IPS-18a (cell line): ENCODE measurements around the gene BICRA.

Experiments used
- H3K27ac ChIP-seq: one replicate; pipeline ENCODE4 v1.5.1; 2013; ENCODE audit warnings: low read length
- H3K27me3 ChIP-seq: one replicate; pipeline ENCODE4 v1.6.1; 2013; ENCODE audit warnings: mild to moderate bottlenecking, low read length; ENCODE audit not compliant: control insufficient read depth, insufficient read depth
- H3K36me3 ChIP-seq: one replicate; pipeline ENCODE4 v1.6.1; 2013; ENCODE audit warnings: low read depth, low read length; ENCODE audit not compliant: control insufficient read depth
- H3K4me1 ChIP-seq: one replicate; pipeline ENCODE4 v1.6.1; 2013; ENCODE audit warnings: low read depth, low read length; ENCODE audit not compliant: control insufficient read depth
- H3K4me3 ChIP-seq: one replicate; pipeline ENCODE4 v1.5.1; 2013; ENCODE audit warnings: low read length
- H3K9ac ChIP-seq: one replicate; pipeline ENCODE4 v1.6.1; 2013; ENCODE audit warnings: mild to moderate bottlenecking, low read length, moderate library complexity
- H3K9me3 ChIP-seq: one replicate; pipeline ENCODE4 v1.6.1; 2013; ENCODE audit warnings: low read depth, low read length; ENCODE audit not compliant: control insufficient read depth

Gene BICRA

DNA sequence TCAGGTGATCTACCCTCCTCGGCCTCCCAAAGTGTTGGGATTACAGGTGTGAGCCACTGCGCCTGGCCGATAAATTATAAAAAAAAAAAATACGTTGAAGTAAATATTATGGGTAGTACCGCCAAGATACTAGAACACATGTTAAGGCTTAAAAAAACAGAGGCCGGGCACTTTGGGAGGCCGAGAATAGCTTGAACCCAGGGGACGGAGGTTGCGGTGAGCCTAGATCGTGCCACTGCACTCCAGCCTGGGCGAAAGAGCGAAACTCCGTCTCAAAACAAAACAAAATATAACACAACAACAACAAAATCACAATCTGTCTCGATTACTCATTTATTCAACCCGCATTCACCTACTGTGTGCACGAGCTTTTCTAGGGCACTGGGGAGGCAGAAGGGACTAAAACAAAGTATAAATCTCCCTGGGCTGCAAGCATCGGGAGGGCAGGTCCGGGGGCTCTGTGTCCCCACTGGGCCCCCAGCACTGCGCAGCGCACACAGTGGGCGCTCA is 1.3 kb upstream of the BICRA start:
- Histone ChIP-seq H3K4me1 (peaks cover 16% of the 10 kb centered on the region), H3K4me3 (peak overlapping the region; percentile 76), H3K27me3 (no peaks in the 10 kb centered on the region), H3K27ac (no peak overlapping the region), H3K9me3 (no peaks in the 10 kb centered on the region), H3K9ac (peak overlapping the region; percentile 80), H3K36me3 (no peaks in the 10 kb centered on the region)

DNA sequence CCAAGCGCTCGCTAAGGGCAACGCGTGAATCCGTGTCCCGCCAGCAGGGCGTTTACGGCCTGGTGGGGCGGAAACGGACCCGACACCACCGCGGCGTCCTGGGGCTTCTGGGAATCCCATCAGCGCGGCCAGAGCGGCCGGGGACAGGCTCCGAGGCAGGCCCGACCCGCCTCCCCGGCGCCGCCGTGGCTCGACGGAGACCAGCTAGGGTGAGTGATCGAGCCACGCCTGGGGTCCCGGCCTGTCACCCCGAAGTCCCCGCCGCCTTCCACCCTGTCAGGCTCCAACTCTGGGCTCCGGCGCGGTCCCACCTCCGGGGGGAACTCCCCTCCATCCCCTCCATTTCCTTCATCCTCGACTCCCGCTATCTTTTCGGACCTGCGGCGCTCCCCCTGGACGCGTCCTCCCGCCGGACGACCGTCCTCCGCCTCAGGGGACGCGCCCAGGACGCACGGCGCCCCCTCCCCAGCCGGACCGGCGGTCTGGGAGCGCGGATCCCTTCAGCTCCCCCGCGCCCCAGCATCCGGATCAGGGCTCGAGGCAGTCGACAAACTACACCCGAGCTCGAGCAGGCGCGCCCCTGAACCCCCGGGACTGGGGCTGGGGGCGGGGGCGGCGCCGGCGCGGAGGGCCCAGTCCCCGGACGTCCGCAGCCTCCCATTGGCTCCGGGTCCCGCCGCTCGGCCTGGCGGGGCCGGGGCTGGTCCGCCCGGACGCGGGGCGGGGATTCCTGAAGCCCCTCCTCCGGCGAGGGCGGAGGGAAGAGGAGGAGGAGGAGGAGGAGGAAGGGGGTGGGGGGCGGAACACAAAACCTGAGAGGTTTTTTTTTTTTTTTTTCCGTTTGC is 638 bp upstream of the BICRA start:
- Histone ChIP-seq H3K9me3 (no peaks in the 10 kb centered on the region), H3K4me3 (peak overlapping the region; percentile 76), H3K4me1 (peaks cover 23% of the 10 kb centered on the region), H3K27ac (no peak overlapping the region), H3K36me3 (no peaks in the 10 kb centered on the region), H3K9ac (peak overlapping the region; percentile 80), H3K27me3 (no peaks in the 10 kb centered on the region)

DNA sequence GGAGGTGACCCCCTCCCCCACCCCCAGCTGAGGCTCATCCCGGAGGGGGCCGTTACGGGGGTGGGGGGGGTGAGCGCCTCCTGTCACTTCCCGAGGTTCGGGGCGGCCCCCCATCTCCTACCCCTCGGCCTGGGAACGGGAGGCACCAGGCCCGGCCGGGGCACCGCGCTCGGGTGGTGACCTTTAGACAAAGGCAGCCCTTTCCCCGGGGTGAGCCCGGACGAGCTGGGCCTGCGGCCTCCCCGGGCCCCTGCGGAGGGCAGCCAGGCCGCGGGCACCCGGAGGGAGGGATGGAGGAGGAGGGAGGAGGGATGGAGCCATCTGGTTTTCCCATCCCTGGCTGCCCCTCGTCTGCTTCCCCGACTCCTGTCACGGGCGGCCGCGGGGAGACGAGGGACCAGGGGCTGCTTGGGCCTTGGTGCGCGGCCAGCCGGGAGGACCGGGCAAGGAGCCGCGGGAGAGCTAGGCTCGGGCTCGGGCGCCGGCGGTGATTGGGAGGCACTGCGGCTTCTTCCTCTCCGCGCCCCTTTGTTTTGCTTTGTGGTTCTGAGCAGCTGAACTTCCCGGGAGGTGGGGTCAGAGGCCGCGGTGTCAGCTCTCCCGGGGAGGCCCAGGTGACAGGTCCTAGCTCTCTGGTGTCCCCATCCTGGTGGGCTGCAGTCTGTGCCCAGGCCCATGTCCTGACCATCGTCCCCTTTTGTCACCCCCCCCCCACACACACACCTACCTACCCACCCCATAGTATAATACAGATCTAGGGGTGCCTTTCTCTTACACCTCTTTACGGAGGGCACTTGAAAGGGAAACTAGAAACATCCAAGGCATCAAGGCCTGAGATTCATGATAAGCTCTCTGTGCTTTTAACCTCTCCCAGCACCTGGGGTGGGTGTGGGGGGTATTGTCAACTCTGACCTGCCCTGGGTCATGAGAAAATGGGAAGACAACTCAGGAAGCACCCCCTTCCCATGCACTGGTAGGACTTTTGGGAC is 1.3 kb downstream of the BICRA start:
- H3K36me3 ChIP-seq: no peaks in the 10 kb centered on the region
- H3K27ac ChIP-seq: no peak overlapping the region

DNA sequence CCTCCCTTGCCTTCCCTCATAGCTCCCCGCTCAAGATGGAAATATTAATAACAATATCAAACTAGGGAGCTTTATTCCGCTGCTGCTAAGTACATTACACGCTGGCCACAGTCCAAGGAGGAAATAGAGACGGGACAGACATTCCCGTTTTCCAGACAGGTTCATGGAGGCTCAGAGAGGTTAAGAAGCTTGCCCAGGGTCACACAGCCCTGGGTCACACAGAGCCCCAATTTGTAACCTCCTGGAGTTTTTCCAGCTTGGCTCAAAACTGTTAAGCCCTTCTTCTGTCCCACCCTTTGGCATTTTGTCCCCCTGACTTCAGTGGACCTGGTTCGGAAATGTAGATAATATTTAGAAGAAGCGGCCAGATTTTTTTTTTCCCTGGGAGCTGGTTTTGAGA is 2.0 kb downstream of the BICRA start:
- Histone ChIP-seq H3K9me3 (no peaks in the 10 kb centered on the region), H3K9ac (no peak overlapping the region), H3K4me1 (peaks cover 31% of the 10 kb centered on the region), H3K4me3 (peak overlapping the region; percentile 72), H3K36me3 (no peaks in the 10 kb centered on the region), H3K27me3 (no peaks in the 10 kb centered on the region), H3K27ac (peak overlapping the region; percentile 17)

More for the DNA sequence above, 1.3 kb downstream of the BICRA start:
- peaks cover 31% of the 10 kb centered on the region for H3K4me1 ChIP-seq
- no peaks in the 10 kb centered on the region for H3K9me3 ChIP-seq
- H3K27me3 ChIP-seq: no peaks in the 10 kb centered on the region
- H3K4me3 ChIP-seq: peak overlapping the region; percentile 72
- peak overlapping the region; percentile 79 for H3K9ac ChIP-seq

DNA sequence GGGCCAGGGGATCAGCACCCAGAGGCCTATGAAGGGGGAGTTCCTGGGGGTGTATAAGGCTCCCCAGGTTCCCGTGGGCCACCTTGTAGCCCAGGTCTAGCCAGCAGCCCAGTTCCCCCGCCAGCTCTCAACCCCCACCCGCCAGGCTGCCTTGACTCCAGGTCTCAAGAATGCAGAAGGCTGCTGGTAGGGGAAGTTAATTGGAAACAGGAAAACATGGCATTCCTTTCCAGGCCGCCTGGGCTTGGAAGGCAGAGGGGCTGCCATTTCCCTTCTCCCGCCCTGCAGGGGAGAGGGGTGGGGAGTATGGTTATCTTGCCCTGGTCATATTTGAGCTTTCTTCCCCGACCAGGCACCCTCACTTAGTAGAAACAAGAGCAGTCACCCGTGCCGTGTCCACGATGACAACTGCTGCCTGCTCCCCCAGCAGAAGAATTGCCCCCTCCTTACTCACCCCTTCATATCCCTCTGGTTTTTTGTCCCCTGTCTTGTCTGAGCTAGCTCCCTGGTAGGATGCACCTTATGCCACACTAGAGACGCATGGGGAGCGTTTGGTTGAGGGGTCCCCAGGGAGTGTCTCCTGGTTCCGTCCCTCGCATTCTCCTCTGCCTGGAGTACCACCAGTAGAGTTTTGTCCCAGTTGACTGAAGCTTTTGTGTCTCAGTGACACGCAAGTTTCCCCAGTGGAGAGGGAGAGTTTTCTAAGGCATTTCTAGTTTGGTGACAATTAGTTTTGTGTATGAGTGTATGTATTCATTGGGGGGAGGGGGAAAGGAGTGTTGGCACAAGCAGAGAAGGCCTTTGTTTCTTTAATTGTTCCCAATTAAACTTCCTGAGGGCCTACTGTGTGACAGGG is 4.5 kb downstream of the BICRA start:
- Histone ChIP-seq H3K9me3 (no peaks in the 10 kb centered on the region), H3K27ac (peak overlapping the region; percentile 81), H3K9ac (peak overlapping the region; percentile 46), H3K4me3 (peak overlapping the region; percentile 8), H3K36me3 (no peaks in the 10 kb centered on the region), H3K27me3 (no peaks in the 10 kb centered on the region), H3K4me1 (peaks cover 41% of the 10 kb centered on the region)

DNA sequence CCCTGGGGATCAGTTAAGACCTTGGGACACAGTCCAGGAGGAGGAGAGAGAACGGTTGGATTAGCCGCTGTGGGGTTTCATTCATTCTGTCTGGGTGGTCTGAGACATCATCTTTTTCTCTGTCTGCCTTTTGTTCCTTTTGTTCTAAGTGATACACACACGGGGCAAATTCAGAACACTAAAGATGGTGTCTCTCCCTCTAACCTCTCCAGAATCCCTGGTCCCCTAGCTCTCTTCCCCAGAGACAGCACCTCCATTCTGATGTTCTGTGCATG is 5.0 kb downstream of the BICRA start:
- peak overlapping the region; percentile 46 for H3K9ac ChIP-seq
- H3K4me1 ChIP-seq: peaks cover 44% of the 10 kb centered on the region

DNA sequence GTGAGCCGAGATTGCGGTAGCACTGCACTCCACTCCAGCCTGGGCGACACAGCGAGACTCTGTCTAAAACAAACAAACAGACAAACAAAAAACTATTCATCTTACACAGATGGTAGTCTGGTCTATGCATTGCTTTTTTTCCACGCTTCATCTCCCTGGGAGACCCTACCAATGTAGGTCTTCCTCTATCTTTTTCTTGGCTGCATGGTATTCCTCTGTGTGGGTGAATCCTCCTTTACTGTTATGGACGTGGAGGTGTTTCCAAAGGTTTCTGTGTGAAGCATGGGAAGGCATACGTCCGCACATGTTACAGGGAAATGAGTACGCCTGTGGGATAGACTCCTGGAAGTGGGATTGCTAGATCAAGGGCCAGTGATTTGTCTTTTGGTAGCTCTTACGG is 5.6 kb downstream of the BICRA start:
- Histone ChIP-seq H3K4me1 (peaks cover 45% of the 10 kb centered on the region), H3K9ac (no peak overlapping the region), H3K27me3 (no peaks in the 10 kb centered on the region), H3K9me3 (no peaks in the 10 kb centered on the region), H3K4me3 (no peak overlapping the region), H3K36me3 (no peaks in the 10 kb centered on the region), H3K27ac (no peak overlapping the region)

More for the DNA sequence above, 5.0 kb downstream of the BICRA start:
- H3K4me3 ChIP-seq: peak overlapping the region; percentile 8
- H3K9me3 ChIP-seq: no peaks in the 10 kb centered on the region
- peak overlapping the region; percentile 81 for H3K27ac ChIP-seq
- no peaks in the 10 kb centered on the region for H3K36me3 ChIP-seq
- no peaks in the 10 kb centered on the region for H3K27me3 ChIP-seq

DNA sequence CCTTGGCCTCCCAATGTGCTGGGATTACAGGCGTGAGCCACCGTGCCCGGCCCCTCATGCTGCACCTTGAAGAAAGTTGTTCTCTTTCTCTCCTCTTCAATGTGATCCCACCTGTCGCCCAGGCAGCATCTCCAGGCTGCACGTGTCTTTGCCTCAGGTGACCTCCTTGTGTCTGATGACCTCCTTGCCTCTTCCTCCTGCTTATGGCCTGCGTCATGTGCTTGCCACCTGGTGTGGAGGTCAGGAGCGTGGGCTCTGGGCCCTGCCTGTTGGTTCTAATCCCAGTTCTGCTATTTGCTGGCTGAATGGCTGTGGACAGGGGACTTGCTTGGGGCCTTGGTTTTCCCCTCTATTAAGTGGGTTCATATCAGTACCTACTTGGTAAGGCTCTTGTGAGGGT is 6.3 kb downstream of the BICRA start:
- no peak overlapping the region for H3K9ac ChIP-seq
- H3K4me3 ChIP-seq: no peak overlapping the region
- H3K36me3 ChIP-seq: no peaks in the 10 kb centered on the region
- H3K27me3 ChIP-seq: no peaks in the 10 kb centered on the region
- peaks cover 50% of the 10 kb centered on the region for H3K4me1 ChIP-seq
- H3K9me3 ChIP-seq: no peaks in the 10 kb centered on the region
- H3K27ac ChIP-seq: no peak overlapping the region

DNA sequence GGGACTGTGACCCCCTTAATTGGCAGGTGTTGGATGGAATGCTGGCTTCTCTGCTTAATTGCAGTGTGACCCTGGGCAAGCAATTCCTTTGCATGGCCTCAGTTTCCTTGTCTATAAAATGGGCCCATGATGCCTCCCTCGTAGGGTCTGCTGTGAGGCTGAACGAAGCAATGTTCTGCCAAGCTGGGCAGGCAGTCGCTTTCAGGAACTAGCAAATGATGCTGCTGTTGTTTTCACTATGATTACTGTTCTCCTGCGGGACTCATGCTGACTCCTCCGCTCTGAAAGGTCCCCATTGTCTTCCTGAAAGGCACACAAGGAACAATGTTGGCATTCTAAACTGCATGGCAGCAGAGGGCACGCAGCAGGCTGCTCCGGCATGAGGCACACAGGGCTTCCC is 6.8 kb downstream of the BICRA start:
- Histone ChIP-seq H3K9me3 (no peaks in the 10 kb centered on the region), H3K4me1 (peaks cover 51% of the 10 kb centered on the region), H3K27ac (no peak overlapping the region), H3K9ac (no peak overlapping the region), H3K4me3 (no peak overlapping the region), H3K27me3 (no peaks in the 10 kb centered on the region), H3K36me3 (no peaks in the 10 kb centered on the region)

DNA sequence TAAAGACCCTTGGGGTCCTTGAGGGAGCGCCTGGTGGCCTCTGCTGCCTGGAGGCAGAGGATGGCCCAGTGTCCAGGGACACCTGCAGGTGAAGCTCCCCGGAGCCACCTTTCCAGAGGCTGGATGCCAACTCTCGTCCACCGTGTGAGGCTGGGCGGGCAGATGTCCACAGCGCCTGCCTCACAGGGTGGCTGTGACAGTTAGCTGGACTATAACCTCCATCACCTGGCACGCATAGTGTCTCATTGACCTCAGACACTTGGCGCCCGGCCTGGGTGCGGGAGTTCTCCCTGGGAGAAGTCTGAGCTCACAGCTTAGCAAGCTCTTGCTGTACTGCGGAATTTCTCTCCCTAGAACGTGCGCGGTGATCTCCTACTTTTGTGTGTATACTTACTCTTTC is 9.8 kb downstream of the BICRA start:
- no peaks in the 10 kb centered on the region for H3K36me3 ChIP-seq
- H3K27ac ChIP-seq: no peak overlapping the region
- H3K27me3 ChIP-seq: no peaks in the 10 kb centered on the region
- H3K9ac ChIP-seq: no peak overlapping the region
- no peak overlapping the region for H3K4me3 ChIP-seq
- H3K9me3 ChIP-seq: no peaks in the 10 kb centered on the region
- peaks cover 39% of the 10 kb centered on the region for H3K4me1 ChIP-seq

DNA sequence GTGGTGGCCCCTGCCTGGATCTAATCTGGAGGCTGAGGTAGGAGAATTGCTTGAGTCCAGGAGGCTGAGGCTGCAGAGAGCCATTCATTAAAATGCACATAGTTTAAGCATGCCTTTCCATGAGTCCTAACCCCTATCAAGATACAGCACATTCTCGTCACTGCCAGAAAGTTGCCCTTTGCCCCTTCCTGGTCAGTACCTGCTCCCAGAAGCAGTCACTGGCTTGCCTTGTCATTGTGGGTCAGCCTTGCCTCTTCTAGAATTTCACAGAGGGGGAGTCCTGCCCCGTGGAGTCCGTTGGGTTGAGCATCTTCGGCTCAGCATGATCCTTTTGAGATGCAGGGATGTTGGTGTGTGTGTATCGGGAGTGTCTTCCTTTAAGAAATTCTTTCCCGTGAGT is 10.8 kb downstream of the BICRA start:
- H3K9ac ChIP-seq: no peak overlapping the region
- H3K27ac ChIP-seq: peak overlapping the region; percentile 13
- peaks cover 35% of the 10 kb centered on the region for H3K4me1 ChIP-seq
- no peak overlapping the region for H3K4me3 ChIP-seq
- no peaks in the 10 kb centered on the region for H3K36me3 ChIP-seq
- no peaks in the 10 kb centered on the region for H3K9me3 ChIP-seq
- H3K27me3 ChIP-seq: no peaks in the 10 kb centered on the region
